HCT116 (cell line): ENCODE results near the gene DRD2. TPM values are rescaled to one million over a fixed set of nuclear protein-coding genes. Genes with fewer than 3 reads are reported as not detected.

Experiments
- ATAC-seq: fragments of 200-7000 bp; cut with Tn5 transposase; 2 replicates; pipeline ENCODE4 v1.9.1; 2020; ENCODE audit warnings: mild to moderate bottlenecking, moderate library complexity
- BruUV-seq: library from RNA; stranded (reverse); fragments of 400-500 nt; replicated peaks from 2 replicates; lab custom pipeline; 2021; lab: Mats Ljungman, UMichigan
- CTCF ChIA-PET: fragments of 300-600 bp; sonication (Branson Sonifier 250); formaldehyde crosslinking; loops from one replicate; lab custom pipeline; 2021; ENCODE audit warnings: antibody characterized with exemption; lab: Charles Lee
- POLR2A ChIA-PET: fragments of 300-600, 350-600 bp; sonication (Branson Sonifier 250); formaldehyde crosslinking; loops from one replicate; lab custom pipeline; 2021; ENCODE audit warnings: antibody characterized with exemption; lab: Charles Lee
- RAD21 ChIA-PET, 2 experiments: fragments of 300-600 bp; sonication (Branson Sonifier 250); formaldehyde crosslinking; loops; one replicate each; lab custom pipeline; 2023; ENCODE audit warnings: low total read pairs in 2 of 2; ENCODE audit not compliant: uncharacterized antibody in 2 of 2, unreplicated experiment in 2 of 2, low non-redundant PET in 1 of 2; lab: Charles Lee
- DNase-seq: peaks from one replicate; pipeline ENCODE4 v3.0.0-alpha.2; 2010; ENCODE audit warnings: low read depth, low spot score
- H2AFZ ChIP-seq: fragments of 200-600 bp; shearing (Covaris generic), sonication (generic); 2 replicates; pipeline ENCODE4 v1.6.1; 2017; ENCODE audit warnings: low read depth, mixed run types, mixed read lengths, antibody characterized with exemption, low read length; ENCODE audit not compliant: poor library complexity, severe bottlenecking
- H3K27ac ChIP-seq: 2 replicates; pipeline ENCODE4 v1.5.1; 2012; ENCODE audit warnings: low read depth, low read length
- H3K27me3 ChIP-seq: fragments of 200-600 bp; sonication (generic); 2 replicates; pipeline ENCODE4 v1.6.1; 2016; ENCODE audit warnings: mixed run types, low read length, mixed read lengths; ENCODE audit not compliant: insufficient read depth
- H3K36me3 ChIP-seq, 2 experiments: fragments of 200-500 bp in 1 of 2; fragments of 200-600 bp in 1 of 2; sonication (Bioruptor generic) in 1 of 2; sonication (generic) in 1 of 2; 2 replicates each; pipeline versions ENCODE4 v1.5.1 to v1.6.1; 2014 to 2016; ENCODE audit warnings: low read length in 2 of 2, inconsistent platforms in 1 of 2, mixed read lengths in 1 of 2, mixed run types in 1 of 2; ENCODE audit not compliant: insufficient read depth in 2 of 2, control insufficient read depth in 1 of 2
- H3K4me1 ChIP-seq, 2 experiments: fragments of 200-600 bp in 1 of 2; sonication (generic) in 1 of 2; 2 replicates each; pipeline versions ENCODE4 v1.5.1 to v1.6.1; 2012 to 2017; ENCODE audit warnings: low read length in 2 of 2, inconsistent platforms in 1 of 2, mild to moderate bottlenecking in 1 of 2, mixed read lengths in 1 of 2, mixed run types in 1 of 2, moderate library complexity in 1 of 2; ENCODE audit not compliant: insufficient read depth in 2 of 2, control insufficient read depth in 1 of 2
- H3K4me2 ChIP-seq: fragments of 200-600 bp; sonication (generic); 2 replicates; pipeline ENCODE4 v1.6.1; 2017; ENCODE audit warnings: mixed run types, low read length, mixed read lengths
- H3K4me3 ChIP-seq, 2 experiments: fragments of 200-600 bp in 1 of 2; sonication (generic) in 1 of 2; replicated peaks in 1 of 2; 2 replicates each; pipeline ENCODE4 v1.5.1; 2011 to 2016; ENCODE audit warnings: low read length in 2 of 2, control low read depth in 1 of 2, low read depth in 1 of 2, mild to moderate bottlenecking in 1 of 2, mixed read lengths in 1 of 2, mixed run types in 1 of 2
- H3K79me2 ChIP-seq: fragments of 200-600 bp; sonication (generic); 2 replicates; pipeline ENCODE4 v1.6.1; 2017; ENCODE audit warnings: mild to moderate bottlenecking, mixed run types, low read length, moderate library complexity, mixed read lengths; ENCODE audit not compliant: insufficient read depth
- H3K9ac ChIP-seq: fragments of 200-600 bp; sonication (generic); 2 replicates; pipeline ENCODE4 v1.6.1; 2016; ENCODE audit warnings: low read length, mixed read lengths
- H3K9me2 ChIP-seq: fragments of 200-600 bp; sonication (generic), shearing (Covaris generic); 2 replicates; pipeline ENCODE4 v1.6.1; 2017; ENCODE audit warnings: mixed run types, mild to moderate bottlenecking, moderate library complexity; ENCODE audit not compliant: insufficient read depth
- H3K9me3 ChIP-seq, 2 experiments: fragments of 200-500 bp in 1 of 2; fragments of 200-600 bp in 1 of 2; sonication (Bioruptor generic) in 1 of 2; sonication (generic) in 1 of 2; 2 replicates each; pipeline ENCODE4 v1.6.1; 2014 to 2017; ENCODE audit warnings: low read length in 2 of 2, mixed read lengths in 2 of 2, inconsistent platforms in 1 of 2, low read depth in 1 of 2, mild to moderate bottlenecking in 1 of 2, mixed run types in 1 of 2, moderate library complexity in 1 of 2; ENCODE audit not compliant: control insufficient read depth in 1 of 2, insufficient read depth in 1 of 2
- H4K20me1 ChIP-seq: fragments of 200-600 bp; sonication (generic), shearing (Covaris generic); 2 replicates; pipeline ENCODE4 v1.6.1; 2017; ENCODE audit warnings: mixed run types, mild to moderate bottlenecking, moderate library complexity; ENCODE audit not compliant: insufficient read depth
- CTCF ChIP-seq, 3 experiments: fragments of 200-600 bp in 1 of 3; sonication (generic) in 1 of 3; IDR thresholded peaks in 2 of 3; conservative IDR thresholded peaks in 1 of 3; 2 replicates each; pipeline ENCODE4 v1.5.1; 2012 to 2017; ENCODE audit warnings: low read depth in 2 of 3, low read length in 2 of 3, antibody characterized with exemption in 1 of 3, borderline replicate concordance in 1 of 3, control low read depth in 1 of 3, mild to moderate bottlenecking in 1 of 3, mixed read lengths in 1 of 3, mixed run types in 1 of 3, moderate library complexity in 1 of 3; ENCODE audit not compliant: insufficient read depth in 1 of 3
- EGR1 ChIP-seq: IDR thresholded peaks from 2 replicates; pipeline ENCODE4 v1.6.1; 2012; ENCODE audit warnings: low read depth
- ELF1 ChIP-seq: IDR thresholded peaks from 2 replicates; pipeline ENCODE4 v1.6.1; 2012; ENCODE audit warnings: low read depth, borderline replicate concordance
- JUND ChIP-seq: IDR thresholded peaks from 2 replicates; pipeline ENCODE4 v1.6.1; 2012
- POLR2A ChIP-seq: IDR thresholded peaks from 2 replicates; pipeline ENCODE4 v1.7.0; 2011; ENCODE audit warnings: borderline replicate concordance; ENCODE audit not compliant: insufficient read depth, insufficient read length; ENCODE audit errors: extremely low read depth
- POLR2AphosphoS5 ChIP-seq: IDR thresholded peaks from 2 replicates; pipeline ENCODE4 v1.6.1; 2011; ENCODE audit warnings: mild to moderate bottlenecking, low read depth, low read length, moderate library complexity
- RAD21 ChIP-seq: IDR thresholded peaks from 2 replicates; pipeline ENCODE4 v1.6.1; 2012; ENCODE audit warnings: low read depth, mild to moderate bottlenecking
- SIN3A ChIP-seq: IDR thresholded peaks from 2 replicates; pipeline ENCODE4 v1.6.1; 2012; ENCODE audit warnings: low read depth
- SP1 ChIP-seq: IDR thresholded peaks from 2 replicates; pipeline ENCODE4 v1.6.1; 2012; ENCODE audit warnings: low read depth
- SRF ChIP-seq: IDR thresholded peaks from 2 replicates; pipeline ENCODE4 v1.6.1; 2012; ENCODE audit warnings: low read depth
- ZBTB33 ChIP-seq: IDR thresholded peaks from 2 replicates; pipeline ENCODE4 v1.6.1; 2011; ENCODE audit warnings: mild to moderate bottlenecking, low read length, moderate library complexity; ENCODE audit not compliant: insufficient replicate concordance; ENCODE audit errors: extremely low read depth
- ZFX ChIP-seq: fragments of 450-650 bp; IDR thresholded peaks from 2 replicates; pipeline ENCODE4 v1.6.1; 2017
- intact Hi-C: fragments of 100-400 bp; cut with micrococcal nuclease; formaldehyde crosslinking; loops from 2 replicates; pipeline ENCODE4 v1.10.0; 2022
- total RNA-seq: library from RNA; stranded (reverse); gene quantifications from one replicate; pipeline ENCODE4 v1.2.1, GENCODE V29; 2021; ENCODE audit not compliant: unreplicated experiment
- TF ChIP-seq, protein P1 (sequence below): IDR thresholded peaks from 2 replicates; pipeline ENCODE4 v1.6.1; 2012

The DRD2 gene
- total RNA-seq, 1 experiment from 2014 or later: not detected

- H3K27me3 ChIP-seq: peaks cover 43% of the 10 kb centered on the region; the same call in 1 of the 2 replicates
- H4K20me1 ChIP-seq: no peaks in the 10 kb centered on the region
- TF ChIP-seq SRF (no peak), CTCF (IDR thresholded peaks at IDR 0.05 in 2 of 3, conservative IDR thresholded peaks at IDR 0.05 in 1 of 3; ENCODE audit: borderline replicate concordance in 1 of 3, insufficient read depth in 1 of 3, low read depth in 2 of 3, low read length in 2 of 3) (no peak), POLR2A (no peak), POLR2AphosphoS5 (no peak), SP1 (no peak), RAD21 (no peak), EGR1 (no peak), ZBTB33 (no peak), SIN3A (no peak), JUND (no peak), ZFX (no peak), ELF1 (no peak)
- TF ChIP-seq, protein P1, sequence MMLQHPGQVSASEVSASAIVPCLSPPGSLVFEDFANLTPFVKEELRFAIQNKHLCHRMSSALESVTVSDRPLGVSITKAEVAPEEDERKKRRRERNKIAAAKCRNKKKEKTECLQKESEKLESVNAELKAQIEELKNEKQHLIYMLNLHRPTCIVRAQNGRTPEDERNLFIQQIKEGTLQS: no peak
- H3K36me3 ChIP-seq: no peaks in the 10 kb centered on the region
- ChIA-PET CTCF (no interaction called here), POLR2A (no interaction called here), RAD21 (no interaction called here)
- no peak for ATAC-seq
- intact Hi-C loops: no loop called here
- H3K9me2 ChIP-seq: no peaks in the 10 kb centered on the region
- H3K4me3 ChIP-seq: no peak overlapping the region
- H3K4me1 ChIP-seq: no peaks in the 10 kb centered on the region
- no peak overlapping the region for H2AFZ ChIP-seq
- no peak overlapping the region for H3K27ac ChIP-seq
- no peaks in the 10 kb centered on the region for H3K9me3 ChIP-seq
- H3K9ac ChIP-seq: no peak overlapping the region
- DNase-seq: no peak
- BruUV-seq: no TSS peak
- no peaks in the 10 kb centered on the region for H3K79me2 ChIP-seq
- H3K4me2 ChIP-seq: no peak overlapping the region
Observed at GRCh38 chr11:113518716-113519495, 43.7 kb upstream of the DRD2 start.
